Calu3 (cell line): ENCODE results near the gene PTK6. TPM values are rescaled to one million over a fixed set of nuclear protein-coding genes. Genes with fewer than 3 reads are reported as not detected.
A peak's percentile ranks its signal among the peaks of the same experiment; 100 is the strongest.

Experiments
- BruUV-seq: library from RNA; stranded (reverse); fragments of 400-500 nt; replicated peaks from 2 replicates; lab custom pipeline; 2021; lab: Mats Ljungman, UMichigan
- CTCF ChIA-PET: fragments of 300-600 bp; sonication (Branson Sonifier 250); formaldehyde crosslinking; loops from one replicate; lab custom pipeline; 2022; ENCODE audit warnings: antibody characterized with exemption; lab: Charles Lee
- DNase-seq: peaks from one replicate; pipeline ENCODE4 v3.0.0; 2022
- H3K27ac Mint-ChIP-seq: one replicate; pipeline ENCODE4 v1.8.0; 2022; ENCODE audit warnings: mixed read lengths; ENCODE audit not compliant: unreplicated experiment
- H3K27me3 Mint-ChIP-seq: one replicate; pipeline ENCODE4 v1.8.0; 2022; ENCODE audit warnings: mixed read lengths; ENCODE audit not compliant: unreplicated experiment
- H3K36me3 Mint-ChIP-seq: one replicate; pipeline ENCODE4 v1.8.0; 2022; ENCODE audit warnings: mild to moderate bottlenecking, moderate library complexity, mixed read lengths; ENCODE audit not compliant: insufficient read depth, unreplicated experiment
- H3K4me1 Mint-ChIP-seq: one replicate; pipeline ENCODE4 v1.8.0; 2022; ENCODE audit warnings: mild to moderate bottlenecking, low read depth, mixed read lengths; ENCODE audit not compliant: unreplicated experiment
- H3K4me3 Mint-ChIP-seq: one replicate; pipeline ENCODE4 v1.8.0; 2022; ENCODE audit warnings: mild to moderate bottlenecking, low read depth, moderate library complexity, mixed read lengths; ENCODE audit not compliant: unreplicated experiment
- H3K9me3 Mint-ChIP-seq: one replicate; pipeline ENCODE4 v1.8.0; 2022; ENCODE audit warnings: low read depth, mixed read lengths; ENCODE audit not compliant: unreplicated experiment
- CTCF ChIP-seq: fragments of 200-600 bp; IDR thresholded peaks from one replicate; pipeline ENCODE4 v1.8.0; 2022; ENCODE audit warnings: antibody characterized with exemption; ENCODE audit not compliant: unreplicated experiment
- intact Hi-C: fragments of 100-400 bp; cut with micrococcal nuclease; formaldehyde crosslinking; loops from one replicate; pipeline ENCODE4 v1.10.0; 2022; ENCODE audit not compliant: unreplicated experiment
- total RNA-seq: library from RNA; stranded (reverse); gene quantifications from 2 replicates; pipeline ENCODE4 v1.2.3, GENCODE V29; 2022

PTK6 gene
- total RNA-seq, 1 experiment from 2014 or later: 15.9 TPM

- no TSS peak for BruUV-seq
- H3K4me1 Mint-ChIP-seq: no peaks in the 10 kb centered on the region
- H3K27me3 Mint-ChIP-seq: peaks cover 3% of the 10 kb centered on the region
- peak overlapping the region; percentile 50 for H3K27ac Mint-ChIP-seq
- no peak for TF ChIP-seq CTCF
- peaks cover 46% of the 10 kb centered on the region for H3K36me3 Mint-ChIP-seq
- CTCF ChIA-PET: interaction anchor here (2.7 kb wide), 1 partner anchor 22 kb away, joined by 15 read pairs; the partner anchor contains the start of gene PPDPF
- H3K9me3 Mint-ChIP-seq: no peaks in the 10 kb centered on the region
- peak overlapping the region; percentile 75 for H3K4me3 Mint-ChIP-seq
- intact Hi-C loops: loop anchor here (2.0 kb wide), 1 partner anchor 23 kb away; the partner anchor contains the start of gene PPDPF
- DNase-seq: peak; percentile 92
Observed at GRCh38 chr20:63497946-63498935, 38.9 kb downstream of the PTK6 start.

GRCh38 chr20:63497138-63497945, 39.8 kb downstream of the PTK6 start:
- intact Hi-C loops: no loop called here
- Mint-ChIP-seq H3K27me3 (no peaks in the 10 kb centered on the region), H3K4me3 (peak overlapping the region; percentile 75), H3K9me3 (peaks cover 4% of the 10 kb centered on the region), H3K36me3 (peaks cover 55% of the 10 kb centered on the region), H3K27ac (no peak overlapping the region), H3K4me1 (no peaks in the 10 kb centered on the region)
- TF ChIP-seq CTCF: no peak
- TSS peak; percentile 63 for BruUV-seq
- DNase-seq: no peak
- CTCF ChIA-PET: interaction anchor here (0.7 to 2.7 kb wide), 3 partner anchors 23 to 41 kb away, joined by 3 to 15 read pairs (median 4); partner anchors contain the start of gene PPDPF

GRCh38 chr20:63496596-63497120, 40.5 kb downstream of the PTK6 start:
- TF ChIP-seq CTCF: no peak
- no peak for DNase-seq
- intact Hi-C loops: no loop called here
- CTCF ChIA-PET: interaction anchor here (0.6 to 2.7 kb wide), 6 partner anchors 24 to 642 kb away, joined by 3 to 15 read pairs (median 4); partner anchors contain the start of gene PPDPF
- no peaks in the 10 kb centered on the region for H3K27me3 Mint-ChIP-seq
- peaks cover 7% of the 10 kb centered on the region for H3K9me3 Mint-ChIP-seq
- peaks cover 60% of the 10 kb centered on the region for H3K36me3 Mint-ChIP-seq
- no TSS peak for BruUV-seq
- no peak overlapping the region for H3K27ac Mint-ChIP-seq
- peak overlapping the region; percentile 75 for H3K4me3 Mint-ChIP-seq
- H3K4me1 Mint-ChIP-seq: no peaks in the 10 kb centered on the region
